Neural progenitor cell (in vitro differentiated cells): ENCODE measurements around the gene HAUS6. TPM values are rescaled to one million over a fixed set of nuclear protein-coding genes. Genes with fewer than 3 reads are reported as not detected.

Source experiments
- DNase-seq: peaks from one replicate; pipeline ENCODE4 v3.0.0-alpha.2; 2016; ENCODE audit warnings: low spot score
- H2AFZ ChIP-seq: fragments of 200-600 bp; sonication (generic); replicated peaks from 2 replicates; pipeline ENCODE4 v1.6.1; 2016; ENCODE audit warnings: antibody characterized with exemption
- H3F3A ChIP-seq: fragments of 200-600 bp; sonication (generic); 2 replicates; pipeline ENCODE4 v1.6.1; 2016; ENCODE audit warnings: antibody characterized with exemption, low read depth
- H3K27ac ChIP-seq: fragments of 200-600 bp; sonication (generic); 2 replicates; pipeline ENCODE4 v1.5.1; 2016; ENCODE audit warnings: mild to moderate bottlenecking
- H3K27me3 ChIP-seq: fragments of 200-600 bp; sonication (generic); 2 replicates; pipeline ENCODE4 v1.6.1; 2016; ENCODE audit warnings: mild to moderate bottlenecking, moderate library complexity
- H3K36me3 ChIP-seq: fragments of 200-600 bp; sonication (generic); 2 replicates; pipeline ENCODE4 v1.5.1; 2016
- H3K4me1 ChIP-seq: fragments of 200-600 bp; sonication (generic); 2 replicates; pipeline ENCODE4 v1.6.1; 2016; ENCODE audit warnings: mixed run types
- H3K4me2 ChIP-seq: fragments of 200-600 bp; sonication (generic); 2 replicates; pipeline ENCODE4 v1.6.1; 2016
- H3K4me3 ChIP-seq: fragments of 200-600 bp; sonication (generic); 2 replicates; pipeline ENCODE4 v1.5.1; 2016
- H3K79me2 ChIP-seq: fragments of 200-600 bp; sonication (generic); 2 replicates; pipeline ENCODE4 v1.6.1; 2016; ENCODE audit warnings: low read depth
- H3K9ac ChIP-seq: fragments of 200-600 bp; sonication (generic); 2 replicates; pipeline ENCODE4 v1.6.1; 2016
- H3K9me3 ChIP-seq: fragments of 200-600 bp; sonication (generic); 2 replicates; pipeline ENCODE4 v1.5.1; 2016; ENCODE audit warnings: low read depth
- H4K20me1 ChIP-seq: fragments of 200-600 bp; sonication (generic); 2 replicates; pipeline ENCODE4 v1.6.1; 2016; ENCODE audit warnings: low read depth
- H3K27ac Mint-ChIP-seq: 3 replicates; pipeline ENCODE4 v1.8.0; 2021; ENCODE audit warnings: mixed read lengths
- H3K27me3 Mint-ChIP-seq: 2 replicates; pipeline ENCODE4 v1.8.0; 2022; ENCODE audit warnings: low read depth, mild to moderate bottlenecking, inconsistent platforms, moderate library complexity, mixed read lengths; ENCODE audit not compliant: insufficient read depth
- H3K36me3 Mint-ChIP-seq: 3 replicates; pipeline ENCODE4 v1.8.0; 2021; ENCODE audit warnings: mixed read lengths
- H3K4me1 Mint-ChIP-seq: 3 replicates; pipeline ENCODE4 v1.8.0; 2021; ENCODE audit warnings: mixed read lengths
- H3K4me3 Mint-ChIP-seq: 3 replicates; pipeline ENCODE4 v1.8.0; 2021; ENCODE audit warnings: mild to moderate bottlenecking, moderate library complexity, mixed read lengths
- H3K9me3 Mint-ChIP-seq: 3 replicates; pipeline ENCODE4 v1.8.0; 2020; ENCODE audit warnings: mixed read lengths
- EZH2 ChIP-seq: fragments of 200-600 bp; sonication (generic); IDR thresholded peaks from 2 replicates; pipeline ENCODE4 v1.6.1; 2017; ENCODE audit warnings: antibody characterized with exemption, mild to moderate bottlenecking, moderate library complexity
- EZH2phosphoT487 ChIP-seq: fragments of 200-600 bp; sonication (generic); IDR thresholded peaks from 2 replicates; pipeline ENCODE4 v1.6.1; 2017; ENCODE audit warnings: antibody characterized with exemption
- total RNA-seq: library from RNA; depleted of rRNA; stranded (reverse); fragments of >200 nt; gene quantifications from 2 replicates; pipeline ENCODE4 v1.2.3, GENCODE V29; 2015; ENCODE audit warnings: low replicate concordance
- TF ChIP-seq, protein P1 (sequence below): fragments of 200-600 bp; sonication (generic); IDR thresholded peaks from 2 replicates; pipeline ENCODE4 v1.5.1; 2017; ENCODE audit warnings: antibody characterized with exemption, mild to moderate bottlenecking

Gene HAUS6
- total RNA-seq, 1 donor from 2014 or later, result 61.2 TPM

DNA sequence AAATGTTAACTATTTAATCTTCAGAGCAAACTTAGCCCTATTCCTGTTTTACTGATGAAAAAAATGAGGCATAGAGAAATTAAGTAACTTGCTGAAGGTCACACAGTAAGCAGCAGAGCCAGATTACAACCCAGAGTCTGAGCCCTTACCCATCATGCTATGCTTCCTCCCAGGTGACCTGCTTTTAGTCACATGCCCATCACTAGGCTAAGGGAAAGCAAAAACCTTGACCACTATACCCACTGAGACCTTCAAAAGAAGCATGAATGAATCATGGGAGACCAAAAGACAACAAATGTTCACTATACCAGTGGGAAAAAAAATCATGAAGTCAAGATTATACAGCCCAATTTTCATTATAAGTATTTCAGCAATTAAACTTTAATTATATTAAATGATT, 5.3 kb upstream of the HAUS6 start:
- no peaks in the 10 kb centered on the region for H4K20me1 ChIP-seq
- H3K27me3 Mint-ChIP-seq, result no peaks in the 10 kb centered on the region

DNA sequence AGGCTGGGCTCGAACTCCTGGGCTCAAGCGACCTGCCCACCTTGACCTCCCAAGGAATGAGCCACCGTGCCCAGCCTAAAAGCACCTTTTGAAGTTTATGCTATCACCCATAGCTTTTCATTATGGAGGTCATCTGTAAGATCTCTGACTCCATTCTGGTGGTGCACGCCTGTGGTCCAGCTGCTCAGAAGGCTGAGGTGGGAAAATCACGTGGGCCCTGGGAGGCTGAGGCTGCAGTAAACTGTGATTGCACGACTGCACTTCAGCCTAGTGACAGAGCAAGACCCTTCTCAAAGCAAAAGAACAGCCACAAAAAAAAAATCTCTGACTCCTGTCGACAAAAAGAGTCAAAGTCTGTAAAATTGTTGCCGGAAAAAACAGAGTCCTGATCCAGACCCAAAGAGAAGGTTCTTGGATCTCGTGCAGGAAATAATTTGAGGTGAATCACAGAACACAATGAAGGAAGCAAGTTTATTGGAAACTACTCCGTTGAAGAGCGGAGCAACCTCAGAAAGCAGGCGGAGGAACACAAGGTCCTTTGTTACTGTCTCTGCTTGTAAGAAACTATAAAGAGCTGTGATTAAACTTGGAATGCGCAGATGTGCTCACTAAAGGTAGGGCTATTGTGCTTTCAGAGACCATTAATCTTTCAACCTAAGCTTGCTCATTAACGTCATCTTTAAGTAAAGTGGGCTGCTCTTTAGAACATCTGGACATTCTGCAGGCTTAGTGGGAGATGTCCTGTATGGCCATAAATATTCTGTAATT, 2.0 kb upstream of the HAUS6 start:
- Histone ChIP-seq H3K9ac (peak overlapping the region; percentile 43), H3K27ac (peak overlapping the region; percentile 56), H3K4me1 (peaks cover 11% of the 10 kb centered on the region), H3F3A (peaks cover 11% of the 10 kb centered on the region), H3K9me3 (no peaks in the 10 kb centered on the region), H2AFZ (no peak overlapping the region), H3K36me3 (no peaks in the 10 kb centered on the region), H3K79me2 (peaks cover 30% of the 10 kb centered on the region), H3K27me3 (no peaks in the 10 kb centered on the region), H4K20me1 (peaks cover 25% of the 10 kb centered on the region), H3K4me2 (no peak overlapping the region), H3K4me3 (no peak overlapping the region)
- Mint-ChIP-seq H3K36me3 (peaks cover 2% of the 10 kb centered on the region), H3K4me1 (peaks cover 10% of the 10 kb centered on the region), H3K27me3 (peaks cover 2% of the 10 kb centered on the region), H3K4me3 (no peak overlapping the region), H3K9me3 (no peaks in the 10 kb centered on the region), H3K27ac (no peak overlapping the region)
- DNase-seq, result peak; percentile 39
- TF ChIP-seq, protein P1, sequence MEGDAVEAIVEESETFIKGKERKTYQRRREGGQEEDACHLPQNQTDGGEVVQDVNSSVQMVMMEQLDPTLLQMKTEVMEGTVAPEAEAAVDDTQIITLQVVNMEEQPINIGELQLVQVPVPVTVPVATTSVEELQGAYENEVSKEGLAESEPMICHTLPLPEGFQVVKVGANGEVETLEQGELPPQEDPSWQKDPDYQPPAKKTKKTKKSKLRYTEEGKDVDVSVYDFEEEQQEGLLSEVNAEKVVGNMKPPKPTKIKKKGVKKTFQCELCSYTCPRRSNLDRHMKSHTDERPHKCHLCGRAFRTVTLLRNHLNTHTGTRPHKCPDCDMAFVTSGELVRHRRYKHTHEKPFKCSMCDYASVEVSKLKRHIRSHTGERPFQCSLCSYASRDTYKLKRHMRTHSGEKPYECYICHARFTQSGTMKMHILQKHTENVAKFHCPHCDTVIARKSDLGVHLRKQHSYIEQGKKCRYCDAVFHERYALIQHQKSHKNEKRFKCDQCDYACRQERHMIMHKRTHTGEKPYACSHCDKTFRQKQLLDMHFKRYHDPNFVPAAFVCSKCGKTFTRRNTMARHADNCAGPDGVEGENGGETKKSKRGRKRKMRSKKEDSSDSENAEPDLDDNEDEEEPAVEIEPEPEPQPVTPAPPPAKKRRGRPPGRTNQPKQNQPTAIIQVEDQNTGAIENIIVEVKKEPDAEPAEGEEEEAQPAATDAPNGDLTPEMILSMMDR, result no peak
- TF ChIP-seq EZH2 (no peak), EZH2phosphoT487 (no peak)

More for the DNA sequence above, 5.3 kb upstream of the HAUS6 start:
- Histone ChIP-seq H3K27ac (no peak overlapping the region), H3K4me3 (no peak overlapping the region), H3K9me3 (no peaks in the 10 kb centered on the region), H3K4me1 (peaks cover 3% of the 10 kb centered on the region), H3K79me2 (no peaks in the 10 kb centered on the region), H2AFZ (no peak overlapping the region), H3K27me3 (no peaks in the 10 kb centered on the region), H3K4me2 (no peak overlapping the region), H3K36me3 (no peaks in the 10 kb centered on the region), H3F3A (peaks cover 11% of the 10 kb centered on the region), H3K9ac (no peak overlapping the region)
- Mint-ChIP-seq H3K36me3 (no peaks in the 10 kb centered on the region), H3K27ac (no peak overlapping the region), H3K4me1 (no peaks in the 10 kb centered on the region), H3K4me3 (no peak overlapping the region), H3K9me3 (no peaks in the 10 kb centered on the region)
- DNase-seq, result no peak
- TF ChIP-seq EZH2phosphoT487 (no peak), EZH2 (no peak)
- TF ChIP-seq, protein P1, result no peak

DNA sequence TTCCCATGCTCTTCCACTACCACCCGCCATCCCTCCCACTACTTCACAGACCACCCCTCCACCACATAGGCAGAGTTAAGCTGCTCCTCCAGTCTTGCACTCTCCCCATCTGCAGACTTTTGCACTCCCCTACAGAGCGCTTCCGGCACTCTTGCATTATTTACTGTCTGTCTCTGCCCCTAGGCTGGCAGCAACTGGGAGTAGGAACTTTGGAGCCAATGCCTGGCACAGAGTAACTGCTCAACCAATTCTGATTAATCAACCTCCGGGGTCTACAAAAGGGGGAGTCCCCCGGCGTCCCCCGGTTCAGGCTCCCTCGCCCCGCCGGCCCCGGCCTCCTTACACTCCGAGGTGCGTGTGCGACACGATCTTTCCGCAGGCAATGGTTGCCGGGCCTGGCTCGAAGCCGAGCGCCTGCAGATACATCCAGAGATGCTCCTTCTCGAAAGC, 498 bp downstream of the HAUS6 start:
- Histone ChIP-seq H3K4me2 (peak overlapping the region; percentile 78), H3K9me3 (no peaks in the 10 kb centered on the region), H2AFZ (peak overlapping the region; percentile 44), H3K79me2 (peaks cover 54% of the 10 kb centered on the region), H3K27me3 (no peaks in the 10 kb centered on the region), H4K20me1 (peaks cover 25% of the 10 kb centered on the region), H3K36me3 (no peaks in the 10 kb centered on the region), H3K4me1 (peaks cover 11% of the 10 kb centered on the region), H3K4me3 (peak overlapping the region; percentile 89), H3K9ac (peak overlapping the region; percentile 88), H3F3A (peaks cover 11% of the 10 kb centered on the region), H3K27ac (peak overlapping the region; percentile 16)
- TF ChIP-seq EZH2 (no peak), EZH2phosphoT487 (no peak)
- TF ChIP-seq, protein P1, result no peak
- no peaks in the 10 kb centered on the region for H3K9me3 Mint-ChIP-seq
- peak overlapping the region; percentile 96 for H3K4me3 Mint-ChIP-seq
- H3K27ac Mint-ChIP-seq, result peak overlapping the region; percentile 91
- peaks cover 12% of the 10 kb centered on the region for H3K4me1 Mint-ChIP-seq
- peaks cover 2% of the 10 kb centered on the region for H3K36me3 Mint-ChIP-seq
- peak; percentile 42 for DNase-seq
- H3K27me3 Mint-ChIP-seq, result peaks cover 2% of the 10 kb centered on the region
